ENCODE data around the gene MYL10.

- no peak for TF ChIP-seq GABPA (IDR thresholded peaks at IDR 0.05; ENCODE audit: borderline replicate concordance, insufficient read depth, low read length)
- TF ChIP-seq RNF2 (IDR thresholded peaks at IDR 0.05; ENCODE audit: borderline replicate concordance, low read depth, low read length, missing control alignments, poor library complexity, severe bottlenecking): no peak
Observed at GRCh38 chr7:101602082-101602481, 27.0 kb downstream of the MYL10 start.
